Raji (cell line): Measurements from ENCODE around the gene FAM216B.

Experiments
- POLR2A ChIP-seq: IDR thresholded peaks from 2 replicates; pipeline ENCODE4 v1.6.1; 2011; ENCODE audit warnings: low read depth, low read length, control low read depth; ENCODE audit not compliant: insufficient read depth

Gene FAM216B

DNA sequence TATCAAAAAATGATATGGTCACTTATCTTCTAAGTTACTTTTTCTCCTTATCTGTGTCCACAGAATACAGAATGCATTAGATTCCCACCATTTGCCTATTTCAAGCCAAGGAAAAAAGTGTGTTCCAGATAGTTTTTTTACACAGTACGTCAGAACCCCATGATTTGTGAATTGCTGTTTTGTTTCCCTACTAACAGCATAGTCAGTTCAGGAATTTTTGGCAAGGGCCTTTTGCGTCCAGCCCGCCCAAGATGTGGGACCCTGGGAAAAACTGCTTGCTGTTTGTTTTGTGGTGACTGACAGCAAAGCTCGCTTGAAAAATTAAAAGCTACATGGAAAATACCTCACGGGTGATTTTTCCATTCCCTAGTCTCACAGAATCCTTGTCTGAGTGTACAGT is 20.4 kb upstream of the FAM216B start:
- no peak for TF ChIP-seq POLR2A

DNA sequence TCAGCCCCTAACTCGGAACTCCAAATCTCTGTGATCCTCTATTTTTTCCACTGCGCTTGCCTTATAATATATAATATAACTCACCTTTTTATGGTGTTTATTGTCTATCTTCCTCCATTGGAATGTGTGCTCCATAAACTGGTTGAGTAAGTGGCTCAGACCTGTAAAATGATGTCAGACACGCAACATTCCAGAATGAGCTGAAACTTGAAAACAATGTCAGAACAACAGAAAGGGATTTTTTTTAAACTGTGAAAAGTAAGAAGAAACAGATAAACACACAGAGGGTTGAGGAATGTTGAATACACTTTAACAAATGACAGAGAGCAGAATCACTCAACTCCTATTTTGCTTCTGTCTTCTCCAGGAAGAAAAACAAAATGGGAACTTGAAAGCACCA is 19.1 kb upstream of the FAM216B start:
- no peak for TF ChIP-seq POLR2A

DNA sequence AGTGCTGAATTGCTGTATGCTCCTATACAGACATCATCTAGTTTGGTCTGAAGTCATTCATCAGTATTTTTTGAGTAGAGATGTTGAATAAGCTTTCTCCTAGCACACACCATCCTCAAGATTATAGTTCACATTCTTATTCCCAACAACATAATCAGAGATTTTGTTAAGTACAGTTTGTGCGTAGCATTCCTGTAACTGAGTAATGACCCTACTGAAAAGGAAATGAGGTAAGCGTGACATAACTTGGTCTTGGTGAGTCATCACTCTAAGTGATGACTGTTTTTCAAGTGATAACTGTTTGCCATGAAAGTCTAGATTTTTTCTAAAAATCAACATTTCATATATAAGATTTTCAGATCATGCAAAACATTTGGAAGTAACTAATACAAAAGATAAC is 18.5 kb upstream of the FAM216B start:
- no peak for TF ChIP-seq POLR2A

DNA sequence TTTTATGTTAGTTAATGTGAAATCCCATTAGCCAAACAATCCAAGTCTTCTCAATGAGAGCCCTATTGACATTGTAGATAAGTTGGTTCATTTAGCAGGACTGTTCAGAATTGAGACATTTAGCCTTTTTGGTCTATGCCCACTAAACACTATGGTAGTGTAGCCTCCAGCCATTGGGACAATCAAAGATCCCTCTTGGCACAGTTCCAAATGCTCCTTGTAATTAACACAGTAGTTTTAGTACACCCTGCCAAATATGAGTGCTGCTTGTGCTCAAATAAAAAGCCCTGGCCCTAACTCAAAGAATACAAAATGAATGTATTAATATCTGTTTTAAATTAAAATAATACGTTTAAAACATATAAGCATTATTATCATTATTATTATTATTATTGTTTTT is 15.4 kb upstream of the FAM216B start:
- TF ChIP-seq POLR2A = no peak

DNA sequence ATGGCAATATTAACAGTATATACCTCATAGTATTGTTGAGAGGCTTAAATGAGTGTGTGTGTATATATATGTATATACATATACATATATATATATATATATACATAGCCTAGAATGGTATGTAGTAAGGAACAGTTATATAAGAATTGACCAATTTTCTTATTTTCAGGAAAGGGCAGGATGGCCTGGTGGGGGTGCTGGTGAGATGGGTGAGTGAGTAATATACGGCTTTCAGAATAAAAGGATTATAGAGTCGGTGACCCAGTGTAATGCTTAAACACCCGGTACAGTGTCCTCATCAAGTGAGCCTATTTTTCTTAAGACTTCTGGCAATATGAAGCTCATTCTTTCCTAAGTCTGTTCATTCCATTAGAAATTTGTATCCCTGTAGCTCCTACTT is 11.7 kb upstream of the FAM216B start:
- no peak for TF ChIP-seq POLR2A

DNA sequence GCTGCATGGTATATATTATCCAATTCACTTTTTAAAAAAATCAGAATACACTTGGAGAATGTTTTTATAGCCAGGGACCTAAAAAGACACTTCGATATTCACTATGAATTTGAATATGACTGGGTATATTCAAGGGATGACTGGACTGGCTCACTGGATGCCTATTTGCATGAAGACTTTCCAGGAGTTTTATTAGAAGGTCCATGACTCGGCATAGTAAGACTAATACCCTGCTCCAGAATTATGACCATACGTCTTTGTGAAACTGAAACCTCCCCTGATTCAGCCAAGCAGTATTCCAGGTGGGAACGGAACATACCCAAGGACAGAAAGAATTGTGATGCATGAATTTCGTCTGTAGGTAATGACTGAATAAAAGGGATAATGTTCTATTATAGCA is 3.9 kb upstream of the FAM216B start:
- no peak for TF ChIP-seq POLR2A

DNA sequence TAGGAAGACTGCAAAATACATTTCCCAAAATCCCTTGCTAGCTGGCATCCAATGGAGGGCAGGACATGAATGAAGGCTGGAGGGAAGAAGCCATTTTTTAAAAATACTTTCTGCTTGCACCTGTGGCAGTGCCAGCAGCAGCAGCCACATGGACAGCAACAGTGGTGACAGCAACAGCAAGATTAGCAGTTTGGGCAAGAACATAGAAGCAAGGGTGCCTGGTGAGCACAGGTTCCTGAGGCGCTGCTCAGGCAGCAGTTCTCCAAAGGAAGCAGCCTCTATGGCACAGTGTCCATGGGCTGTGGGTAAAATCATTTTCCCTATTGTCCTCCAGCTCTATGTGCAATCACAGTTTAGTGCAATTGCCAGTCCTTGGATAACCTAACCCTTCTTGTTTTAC is 1.3 kb upstream of the FAM216B start:
- TF ChIP-seq POLR2A = no peak

DNA sequence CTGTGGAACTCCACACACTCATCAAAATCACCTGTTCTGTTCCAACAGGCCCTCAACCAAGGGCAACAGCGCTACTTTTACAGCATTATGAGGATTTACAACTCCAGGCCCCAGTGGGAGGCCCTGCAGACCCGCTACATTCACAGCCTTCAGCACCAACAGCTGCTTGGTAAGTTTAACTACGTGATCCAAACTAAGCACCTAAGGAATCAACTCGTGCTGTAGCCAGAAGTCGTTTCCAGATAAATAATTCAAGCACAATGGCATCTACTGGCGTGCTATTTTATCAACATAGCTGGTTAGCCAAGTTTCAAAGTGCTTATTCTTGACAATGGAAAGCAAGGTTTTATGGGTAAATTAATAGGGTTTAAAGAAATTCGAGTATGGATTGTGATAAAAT is 5.3 kb downstream of the FAM216B start:
- TF ChIP-seq POLR2A = no peak

DNA sequence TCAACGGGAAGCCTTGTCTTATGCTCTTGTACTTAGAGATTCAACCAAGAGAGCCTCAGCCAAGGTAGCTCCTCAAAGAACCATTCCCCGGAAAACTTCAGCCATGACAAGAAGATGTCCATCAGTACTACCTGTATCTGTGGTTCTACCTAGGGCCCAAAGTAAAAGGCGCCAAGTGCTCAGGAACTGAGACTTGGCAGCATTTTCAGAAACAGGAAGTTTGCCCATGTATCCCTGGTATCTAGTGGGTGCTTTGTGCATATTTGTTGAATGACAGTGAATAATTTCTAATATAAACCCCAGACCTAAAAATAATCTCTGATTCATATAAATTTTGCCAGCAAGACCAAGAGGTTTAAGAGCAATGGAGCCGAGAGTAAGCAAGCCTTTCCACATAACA is 7.2 kb downstream of the FAM216B start:
- no peak for TF ChIP-seq POLR2A

DNA sequence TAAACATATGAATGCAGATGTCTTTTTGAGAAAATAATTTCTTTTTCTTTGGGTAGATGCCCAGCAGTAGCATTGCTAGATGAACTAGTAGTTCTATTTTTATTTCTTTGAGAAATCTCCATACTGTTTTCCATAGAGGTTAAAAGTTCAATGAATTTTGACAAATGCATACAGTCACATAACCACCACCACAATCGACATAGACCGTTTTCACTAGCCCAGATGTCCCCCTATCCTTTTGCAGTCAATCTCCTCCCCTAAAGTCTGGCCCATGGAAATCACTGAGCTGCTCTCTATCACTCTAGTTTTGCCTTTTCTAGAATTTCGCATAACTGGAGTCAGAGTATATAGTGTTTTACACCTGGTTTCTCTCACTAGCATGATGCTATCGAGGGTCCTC is 10.8 kb downstream of the FAM216B start:
- TF ChIP-seq POLR2A = no peak

DNA sequence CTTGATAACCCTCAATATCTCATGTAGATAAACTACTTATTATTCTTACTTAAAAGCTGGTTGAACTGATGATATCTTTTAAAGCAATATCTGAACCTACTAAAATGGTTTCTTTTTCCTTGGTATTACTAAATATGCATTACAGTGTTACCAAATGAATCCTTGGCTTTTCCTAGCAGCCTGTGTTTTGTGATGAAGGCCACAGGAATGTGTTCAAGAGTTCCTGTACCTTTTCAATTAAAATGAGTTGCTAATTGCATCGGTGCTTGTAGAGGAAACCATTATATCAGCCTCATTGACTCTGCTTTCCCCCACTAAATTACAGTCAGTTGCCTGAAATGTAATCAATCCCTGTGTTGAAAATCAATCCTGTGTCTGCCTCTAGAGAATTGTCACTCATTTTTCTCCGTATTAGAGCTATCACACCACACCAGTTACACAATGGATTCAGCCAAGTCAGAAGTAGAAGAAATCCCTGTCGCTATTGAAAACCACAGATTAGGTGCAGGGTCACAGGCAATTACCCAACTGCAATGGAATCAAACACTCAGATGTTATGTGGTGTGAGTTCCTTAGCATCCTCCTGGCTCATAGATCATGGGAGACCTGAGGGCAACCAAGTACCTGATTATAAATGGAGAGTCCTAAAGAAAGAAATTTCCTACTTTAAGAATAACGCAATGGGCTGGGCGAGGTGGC is 13.3 kb downstream of the FAM216B start:
- TF ChIP-seq POLR2A = no peak

DNA sequence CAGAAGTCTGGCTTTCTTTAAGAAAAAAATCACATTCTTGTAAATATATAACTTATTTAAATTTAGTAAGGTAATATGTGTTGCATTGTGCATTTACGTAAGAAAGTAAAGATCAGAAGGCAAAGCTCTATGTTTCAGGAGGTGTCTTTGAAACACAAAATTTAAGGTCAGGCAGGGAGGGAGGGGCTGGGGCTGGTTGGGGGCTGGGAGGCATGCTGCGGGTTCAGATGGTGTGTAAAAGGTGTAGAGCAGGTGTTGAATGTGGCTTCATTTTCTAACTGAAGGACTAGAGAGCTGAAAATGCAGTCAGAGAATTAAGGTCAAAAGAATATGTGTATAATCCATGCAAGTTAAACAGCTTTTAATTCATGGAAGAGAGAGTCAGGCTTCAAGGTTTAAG is 14.3 kb downstream of the FAM216B start:
- no peak for TF ChIP-seq POLR2A

DNA sequence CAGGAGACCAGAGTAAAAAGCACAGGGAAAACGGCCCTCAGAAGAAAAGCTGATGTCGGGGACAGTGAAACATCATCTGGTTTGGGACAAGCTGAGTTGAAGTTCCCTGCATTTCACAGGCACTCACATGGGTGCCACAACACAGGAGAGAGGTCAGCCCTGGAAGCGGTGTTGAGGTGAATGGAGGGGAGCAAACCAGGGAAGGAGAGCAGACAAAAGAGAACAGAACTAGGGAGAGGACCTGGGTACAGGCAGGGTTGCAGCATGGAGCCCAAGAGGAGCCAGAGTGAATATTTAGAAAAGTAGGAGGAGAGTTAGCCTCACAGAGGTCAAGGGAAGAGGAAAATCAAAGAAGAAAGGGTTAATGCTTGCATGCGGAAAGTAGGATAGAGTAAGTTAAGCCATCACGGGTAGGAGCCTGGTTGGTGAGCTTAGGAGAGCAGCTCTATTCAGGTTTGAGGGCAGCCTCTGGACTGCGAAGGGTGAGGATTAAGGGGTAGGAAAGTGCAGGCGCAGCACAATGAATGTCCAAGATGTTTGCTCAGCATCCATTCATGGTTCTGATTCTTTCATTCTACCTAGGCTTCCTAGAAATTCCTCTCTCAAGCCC is 15.5 kb downstream of the FAM216B start:
- no peak for TF ChIP-seq POLR2A

DNA sequence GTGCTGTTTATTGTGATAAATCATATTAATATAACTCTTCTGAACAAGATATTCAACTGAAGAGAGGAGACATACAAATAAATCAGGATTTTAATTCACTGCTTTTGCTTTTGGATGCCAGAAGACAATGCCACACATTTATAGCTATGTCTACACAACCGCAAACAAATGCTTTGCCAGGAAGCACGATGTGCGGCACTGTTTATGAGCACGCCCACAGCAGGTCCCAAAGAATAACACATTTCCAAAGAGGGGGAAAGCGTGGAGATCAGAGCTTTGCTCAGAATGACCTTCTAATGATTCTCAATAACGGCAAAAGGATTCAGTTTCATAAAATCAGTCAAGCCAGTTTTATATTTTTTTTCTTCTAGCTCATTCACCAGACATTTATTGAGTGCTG is 16.7 kb downstream of the FAM216B start:
- no peak for TF ChIP-seq POLR2A

DNA sequence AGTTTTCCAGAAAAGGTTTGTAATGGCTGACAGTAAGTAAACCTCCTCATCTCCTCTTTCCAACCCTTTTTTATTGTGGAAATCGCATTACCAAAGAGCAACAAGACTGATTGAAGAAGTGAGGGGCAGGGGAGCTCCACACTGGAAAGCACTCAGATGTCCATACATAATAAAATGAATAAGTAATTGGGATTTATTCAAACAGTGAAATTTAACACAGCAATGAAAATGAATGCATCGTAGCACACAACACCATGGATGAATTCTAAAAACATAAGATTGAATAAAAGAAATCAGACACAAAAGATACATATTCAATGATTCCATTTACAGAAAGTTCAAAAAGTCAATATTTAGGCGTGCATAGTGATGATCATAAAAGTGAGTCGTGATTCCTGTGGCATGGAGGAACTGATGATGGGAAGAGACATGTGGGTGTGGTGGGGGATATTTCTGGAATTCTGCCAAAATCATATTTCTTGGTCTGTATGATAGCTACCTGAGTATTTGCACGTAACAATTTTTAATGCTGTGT is 18.8 kb downstream of the FAM216B start:
- no peak for TF ChIP-seq POLR2A

DNA sequence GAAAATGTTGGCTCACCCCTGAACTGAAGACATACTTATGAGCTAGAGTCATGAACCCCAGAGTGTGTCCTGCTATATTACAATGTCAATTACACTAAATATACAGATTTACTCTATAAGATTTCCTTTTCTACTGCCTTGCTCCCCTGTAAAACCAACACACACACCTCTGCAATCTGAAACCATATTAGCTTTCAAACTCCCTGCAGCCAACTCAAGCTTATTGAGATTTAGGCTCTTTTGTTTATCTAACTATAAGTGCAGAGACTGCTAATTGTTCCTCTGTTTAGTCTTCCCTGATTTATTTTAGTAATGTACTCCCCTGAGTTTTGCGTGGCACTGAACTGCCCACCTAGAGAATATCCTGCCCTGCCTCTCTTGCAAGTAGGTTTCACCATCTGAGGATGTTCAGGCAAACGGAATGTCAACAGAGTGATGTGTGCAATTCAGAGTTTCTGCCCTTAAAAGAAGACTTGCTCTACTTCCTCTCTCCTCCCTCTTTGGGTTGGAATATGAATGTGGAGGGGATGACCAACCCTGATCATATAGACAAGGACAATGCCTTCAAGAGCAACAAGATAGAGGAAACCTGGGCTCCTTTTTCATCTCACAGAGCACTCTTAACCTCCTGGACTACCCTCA is 22.3 kb downstream of the FAM216B start:
- TF ChIP-seq POLR2A = no peak

DNA sequence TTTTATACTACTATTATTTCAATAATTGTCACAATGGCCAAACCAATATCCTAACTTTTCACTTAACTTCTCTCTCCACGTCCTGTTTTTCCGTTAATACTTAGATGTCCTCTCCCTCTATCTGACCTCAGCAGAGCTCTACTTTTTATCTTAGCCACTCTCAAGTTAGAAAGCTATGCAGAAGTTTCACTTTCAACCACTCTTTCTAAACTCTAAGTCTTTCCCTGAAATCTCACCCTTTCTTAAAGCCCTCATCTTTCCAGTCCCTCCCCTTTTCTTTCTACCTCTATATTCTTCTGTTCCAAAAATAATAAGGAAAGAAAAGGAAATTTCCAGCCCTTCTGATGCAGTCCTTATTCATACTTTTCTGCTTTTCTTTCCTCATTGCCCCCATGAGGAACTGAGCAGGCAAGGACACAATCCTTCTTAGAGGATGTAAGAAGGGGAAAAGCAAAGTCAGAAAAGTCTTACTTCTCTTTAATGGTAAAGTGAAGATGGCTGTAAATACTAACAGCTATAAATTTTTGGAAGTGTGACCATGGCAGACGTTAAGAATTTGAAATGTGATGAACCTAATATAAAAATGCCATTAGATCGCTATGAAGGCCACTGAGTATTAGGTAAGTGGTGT is 23.0 kb downstream of the FAM216B start:
- no peak for TF ChIP-seq POLR2A

DNA sequence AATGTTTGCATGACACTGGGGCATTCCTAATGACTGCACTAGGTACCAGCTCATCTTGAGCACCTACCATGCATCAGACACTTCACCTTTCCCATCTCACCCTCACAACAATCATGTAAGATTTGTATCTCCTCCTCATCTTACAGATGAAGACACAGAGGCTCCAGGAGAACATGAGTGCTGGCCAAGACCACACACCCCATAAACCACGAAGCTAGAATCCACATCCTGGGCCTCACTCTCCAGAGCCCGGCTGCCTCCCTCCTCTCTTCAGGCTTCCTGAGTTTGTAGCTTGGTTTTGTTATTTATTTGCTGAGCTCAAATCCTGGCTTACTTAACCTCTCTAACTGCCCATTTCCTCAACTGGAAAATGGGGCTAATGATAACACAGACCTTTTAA is 25.9 kb downstream of the FAM216B start:
- TF ChIP-seq POLR2A = no peak
